PC-3 (cell line): ENCODE measurements around the gene ZNF554. TPM values are rescaled to one million over a fixed set of nuclear protein-coding genes. Genes with fewer than 3 reads are reported as not detected.

Experiments
- ATAC-seq: fragments of 200-7000 bp; cut with Tn5 transposase; 2 replicates; pipeline ENCODE4 v1.9.1; 2020; ENCODE audit warnings: mild to moderate bottlenecking, moderate library complexity
- BruUV-seq: library from RNA; stranded (reverse); fragments of 400-500 nt; replicated peaks from 2 replicates; lab custom pipeline; 2021; lab: Mats Ljungman, UMichigan
- CTCF ChIA-PET: fragments of 300-600 bp; sonication (Branson Sonifier 250); formaldehyde crosslinking; loops from one replicate; lab custom pipeline; 2022; ENCODE audit warnings: antibody characterized with exemption; lab: Charles Lee
- POLR2A ChIA-PET: fragments of 300-600 bp; sonication (Branson Sonifier 250); formaldehyde crosslinking; loops from one replicate; lab custom pipeline; 2022; ENCODE audit warnings: antibody characterized with exemption; ENCODE audit not compliant: unreplicated experiment; lab: Charles Lee
- DNase-seq: peaks from one replicate; pipeline ENCODE4 v3.0.0-alpha.2; 2015
- H2AFZ ChIP-seq: fragments of 300-600 bp; sonication (generic); 2 replicates; pipeline ENCODE4 v1.6.0; 2016; ENCODE audit warnings: antibody characterized with exemption, low read length
- H3F3A ChIP-seq: fragments of 300-600 bp; sonication (generic); one replicate; pipeline ENCODE4 v1.6.0; 2017; ENCODE audit warnings: antibody characterized with exemption, low read length, control low read depth, mild to moderate bottlenecking; ENCODE audit not compliant: unreplicated experiment
- H3K27ac ChIP-seq: fragments of 300-600 bp; sonication (generic); 2 replicates; pipeline ENCODE4 v1.5.1; 2016; ENCODE audit warnings: mild to moderate bottlenecking, low read length
- H3K27me3 ChIP-seq: fragments of 300-600 bp; sonication (generic); 2 replicates; pipeline ENCODE4 v1.6.1; 2016; ENCODE audit warnings: low read length, mixed read lengths
- H3K36me3 ChIP-seq: fragments of 300-600 bp; sonication (generic); 2 replicates; pipeline ENCODE4 v1.6.1; 2016; ENCODE audit warnings: low read depth, mixed run types, low read length, mixed read lengths
- H3K4me1 ChIP-seq: fragments of 300-600 bp; sonication (generic); 2 replicates; pipeline ENCODE4 v1.5.1; 2016; ENCODE audit warnings: low read length; ENCODE audit not compliant: insufficient read depth
- H3K4me2 ChIP-seq: fragments of 300-600 bp; sonication (generic); 2 replicates; pipeline ENCODE4 v1.6.0; 2016; ENCODE audit warnings: low read length
- H3K4me3 ChIP-seq: fragments of 300-600 bp; sonication (generic); 2 replicates; pipeline ENCODE4 v1.5.1; 2016; ENCODE audit warnings: mild to moderate bottlenecking, low read length, mixed read lengths
- H3K79me2 ChIP-seq: fragments of 300-600 bp; sonication (generic); 2 replicates; pipeline ENCODE4 v1.6.1; 2017; ENCODE audit warnings: low read length, mixed read lengths
- H3K9ac ChIP-seq: fragments of 300-600 bp; sonication (generic); 2 replicates; pipeline ENCODE4 v1.6.0; 2016; ENCODE audit warnings: mild to moderate bottlenecking, low read length
- H3K9me2 ChIP-seq: fragments of 300-600 bp; sonication (generic); replicated peaks from 2 replicates; pipeline ENCODE4 v1.6.1; 2016; ENCODE audit warnings: mixed run types, low read length, mixed read lengths
- H3K9me3 ChIP-seq: fragments of 300-600 bp; sonication (generic); 2 replicates; pipeline ENCODE4 v1.6.1; 2016; ENCODE audit warnings: low read length, mixed read lengths
- H4K20me1 ChIP-seq: fragments of 300-600 bp; sonication (generic); 2 replicates; pipeline ENCODE4 v1.6.1; 2016; ENCODE audit warnings: low read length, mixed read lengths
- CTCF ChIP-seq: fragments of 300-600 bp; sonication (generic); conservative IDR thresholded peaks from 2 replicates; pipeline ENCODE4 v1.5.1; 2017; ENCODE audit warnings: antibody characterized with exemption, low read depth, mild to moderate bottlenecking, low read length
- EZH2 ChIP-seq: fragments of 300-600 bp; sonication (generic); IDR thresholded peaks from one replicate; pipeline ENCODE4 v1.6.1; 2017; ENCODE audit warnings: antibody characterized with exemption, mild to moderate bottlenecking, low read length; ENCODE audit not compliant: unreplicated experiment
- EZH2phosphoT487 ChIP-seq: fragments of 300-600 bp; sonication (generic); IDR thresholded peaks from 2 replicates; pipeline ENCODE4 v1.6.1; 2018; ENCODE audit warnings: mild to moderate bottlenecking, antibody characterized with exemption, low read length, borderline replicate concordance
- intact Hi-C: fragments of 100-400 bp; cut with micrococcal nuclease; formaldehyde crosslinking; loops from 2 replicates; pipeline ENCODE4 v1.9.0; 2023
- total RNA-seq: library from RNA; depleted of rRNA; stranded (reverse); fragments of >200 nt; gene quantifications from 2 replicates; pipeline ENCODE4 v1.2.3, GENCODE V29; 2014

The ZNF554 gene
- total RNA-seq, 1 experiment from 2014 or later, result 2.3 TPM

- H4K20me1 ChIP-seq, result no peaks in the 10 kb centered on the region
- H3K4me3 ChIP-seq, result no peak overlapping the region
- ChIA-PET CTCF (interaction anchor here (0.7 kb wide), 1 partner anchor 147 kb away, joined by 3 read pairs; no protein-coding TSS in a partner anchor), POLR2A (no interaction called here)
- H3K36me3 ChIP-seq, result no peaks in the 10 kb centered on the region; the same call in 1 of the 2 replicates
- intact Hi-C loops, result no loop called here
- no peak for DNase-seq
- H3K9ac ChIP-seq, result no peak overlapping the region
- no peaks in the 10 kb centered on the region for H3K27me3 ChIP-seq
- H3K9me3 ChIP-seq, result no peaks in the 10 kb centered on the region
- no peak overlapping the region for H3K27ac ChIP-seq
- no peak for TF ChIP-seq EZH2phosphoT487
- peaks cover 10% of the 10 kb centered on the region for H3K79me2 ChIP-seq
- no peak overlapping the region for H2AFZ ChIP-seq
- H3F3A ChIP-seq, result no peaks in the 10 kb centered on the region
- H3K9me2 ChIP-seq, result no peaks in the 10 kb centered on the region
- no peak overlapping the region for H3K4me2 ChIP-seq
- no peak for ATAC-seq
- no peaks in the 10 kb centered on the region for H3K4me1 ChIP-seq
- no TSS peak for BruUV-seq
These were observed 26.1 kb upstream of the ZNF554 start for GRCh38 chr19:2793577-2793976.

- H4K20me1 ChIP-seq, result no peaks in the 10 kb centered on the region
- no peaks in the 10 kb centered on the region for H3K9me3 ChIP-seq
- H3F3A ChIP-seq, result no peaks in the 10 kb centered on the region
- BruUV-seq, result no TSS peak
- H3K4me1 ChIP-seq, result no peaks in the 10 kb centered on the region
- DNase-seq (no peak), ATAC-seq (no peak)
- no peak overlapping the region for H3K4me2 ChIP-seq
- ChIA-PET POLR2A (no interaction called here), CTCF (no interaction called here)
- no peaks in the 10 kb centered on the region for H3K9me2 ChIP-seq
- intact Hi-C loops, result no loop called here
- no peak overlapping the region for H2AFZ ChIP-seq
- no peaks in the 10 kb centered on the region for H3K27me3 ChIP-seq
- no peaks in the 10 kb centered on the region; the same call in 1 of the 2 replicates for H3K36me3 ChIP-seq
- H3K4me3 ChIP-seq, result no peak overlapping the region
- H3K27ac ChIP-seq, result no peak overlapping the region
- TF ChIP-seq EZH2 (no peak), EZH2phosphoT487 (no peak), CTCF (no peak)
- no peak overlapping the region for H3K9ac ChIP-seq
- no peaks in the 10 kb centered on the region for H3K79me2 ChIP-seq
These were observed 23.6 kb upstream of the ZNF554 start for GRCh38 chr19:2795827-2796658.

- Histone ChIP-seq H2AFZ (no peak overlapping the region), H3K9me2 (no peaks in the 10 kb centered on the region), H3K4me3 (no peak overlapping the region), H3K27me3 (no peaks in the 10 kb centered on the region), H3K9ac (no peak overlapping the region), H4K20me1 (no peaks in the 10 kb centered on the region), H3K4me1 (no peaks in the 10 kb centered on the region), H3K27ac (no peak overlapping the region), H3K9me3 (no peaks in the 10 kb centered on the region), H3F3A (no peaks in the 10 kb centered on the region), H3K79me2 (no peaks in the 10 kb centered on the region), H3K36me3 (no peaks in the 10 kb centered on the region; the same call in 1 of the 2 replicates), H3K4me2 (no peak overlapping the region)
- CTCF ChIA-PET, result no interaction called here
- ATAC-seq (no peak), DNase-seq (no peak)
- POLR2A ChIA-PET, result no interaction called here
- intact Hi-C loops, result no loop called here
- BruUV-seq, result no TSS peak
- no peak for TF ChIP-seq EZH2
- no peak for TF ChIP-seq CTCF
- TF ChIP-seq EZH2phosphoT487, result no peak
These were observed 22.9 kb upstream of the ZNF554 start for GRCh38 chr19:2796659-2797266.
